Neural cell (in vitro differentiated cells): ENCODE data around the gene ITGA5.

Experiments
- CTCF ChIP-seq: fragments of 450-650 bp; IDR thresholded peaks from 2 replicates; pipeline ENCODE4 v1.5.1; 2014; ENCODE audit warnings: antibody characterized with exemption, mild to moderate bottlenecking, moderate library complexity; ENCODE audit not compliant: poor library complexity, severe bottlenecking
- EZH2 ChIP-seq: fragments of 200-600, 300-800 bp; shearing (Covaris generic), sonication (generic); IDR thresholded peaks from 2 replicates; pipeline ENCODE4 v1.6.1; 2014; ENCODE audit warnings: antibody characterized with exemption, low read length, borderline replicate concordance, mild to moderate bottlenecking; ENCODE audit not compliant: insufficient read depth, poor library complexity, severe bottlenecking
- MXI1 ChIP-seq: fragments of 450-650 bp; conservative IDR thresholded peaks from 2 replicates; pipeline ENCODE4 v1.6.1; 2014; ENCODE audit warnings: antibody characterized with exemption, mild to moderate bottlenecking; ENCODE audit not compliant: poor library complexity, severe bottlenecking
- POLR2AphosphoS5 ChIP-seq: IDR thresholded peaks from 2 replicates; pipeline ENCODE4 v1.6.1; 2012
- RAD21 ChIP-seq: fragments of 450-650 bp; conservative IDR thresholded peaks from 2 replicates; pipeline ENCODE4 v1.6.1; 2014; ENCODE audit warnings: antibody characterized with exemption, mild to moderate bottlenecking, moderate library complexity
- SMC3 ChIP-seq: fragments of 450-650 bp; conservative IDR thresholded peaks from 2 replicates; pipeline ENCODE4 v1.6.1; 2014; ENCODE audit warnings: antibody characterized with exemption, mild to moderate bottlenecking, moderate library complexity; ENCODE audit not compliant: poor library complexity
- TAF1 ChIP-seq: IDR thresholded peaks from 2 replicates; pipeline ENCODE4 v1.6.1; 2012; ENCODE audit warnings: low read depth

- TF ChIP-seq EZH2, result no peak
- TF ChIP-seq POLR2AphosphoS5, result no peak
- no peak for TF ChIP-seq TAF1
- no peak for TF ChIP-seq CTCF
- TF ChIP-seq MXI1, result no peak
- TF ChIP-seq SMC3, result no peak
- TF ChIP-seq RAD21, result no peak
These were observed 502 bp downstream of the ITGA5 start for GRCh38 chr12:54418441-54419087.
